Activated CD4-positive, alpha-beta T cell treated with anti-CD3 and anti-CD28 coated beads, Interleukin-2, Interleukin-6, amounts not matched to agents 100 ng/mL and 50 ng/mL, durations not matched to agents 16 hours and 8 hours (primary cell): Measurements from ENCODE around the gene RAPGEF1.
"Not testable (repeated sequence)": the region's sequence is repeated elsewhere in the genome, so short reads cannot be mapped to it uniquely, and the experiment has no call there.

Experiments
- DNase-seq: peaks from one replicate; pipeline ENCODE4 v3.0.0-alpha.2; 2020

Gene RAPGEF1

DNA sequence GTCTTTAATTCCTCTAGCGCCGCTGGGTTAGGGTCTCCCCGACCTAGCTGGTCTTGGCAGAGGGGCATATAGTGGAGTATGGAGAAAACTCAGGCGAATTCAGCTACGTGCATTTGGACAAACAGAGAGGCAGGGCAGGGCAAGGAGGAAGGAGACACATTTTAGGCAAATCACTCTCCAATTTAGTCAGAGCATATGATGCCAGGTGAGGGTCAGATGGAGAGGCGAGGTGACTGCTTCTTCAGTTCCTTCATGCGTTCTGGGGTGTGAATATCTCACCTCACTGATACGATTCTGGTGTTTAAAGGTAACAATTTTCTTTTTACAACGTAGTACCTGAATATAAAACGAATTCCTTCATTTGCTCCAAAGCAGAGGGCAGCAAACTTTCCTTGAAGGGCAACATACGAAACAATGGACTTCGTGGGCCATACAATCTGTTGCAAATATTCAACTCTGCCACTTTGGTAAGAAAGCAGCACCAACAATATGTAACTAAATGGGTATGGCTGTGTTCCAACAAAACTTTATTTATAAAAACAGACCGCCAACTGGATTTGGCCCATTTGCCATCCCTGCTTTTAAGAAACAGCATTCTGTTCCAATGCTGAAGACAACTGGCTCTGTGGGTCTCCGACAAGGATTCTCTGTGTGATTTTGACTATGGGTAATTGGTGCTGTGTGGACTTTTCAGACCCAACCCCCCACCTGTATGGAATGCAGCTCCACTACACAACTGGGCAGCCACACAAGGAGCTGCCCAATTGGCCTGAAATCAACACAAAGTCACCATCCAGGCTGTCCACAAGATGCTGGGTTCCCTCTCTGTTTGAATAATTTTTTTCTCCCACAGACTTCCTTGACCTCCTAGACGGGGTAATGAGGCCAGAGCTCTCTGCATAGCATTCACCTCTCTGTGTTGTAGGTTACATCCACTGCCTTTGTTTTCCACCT, 53.8 kb downstream of the RAPGEF1 start:
- DNase-seq: no peak

DNA sequence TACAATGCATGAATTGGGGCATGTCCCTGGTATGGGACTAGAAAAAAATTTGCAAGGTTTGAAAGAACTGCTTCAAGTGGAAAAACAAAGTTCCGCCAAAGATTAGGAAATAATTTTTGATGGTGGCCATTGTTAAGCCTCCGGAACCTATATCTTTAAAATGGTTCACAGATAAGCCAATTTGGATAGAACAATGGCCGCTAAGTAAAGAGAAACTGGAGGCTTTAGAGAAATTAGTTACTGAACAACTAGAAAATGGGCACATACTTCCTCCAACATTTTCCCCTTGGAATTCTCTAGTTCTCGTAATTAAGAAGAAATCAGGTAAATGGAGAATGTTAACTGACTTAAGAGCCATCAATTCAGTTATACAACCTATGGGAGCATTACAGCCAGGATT, 56.8 kb downstream of the RAPGEF1 start:
- DNase-seq: not testable (repeated sequence)

DNA sequence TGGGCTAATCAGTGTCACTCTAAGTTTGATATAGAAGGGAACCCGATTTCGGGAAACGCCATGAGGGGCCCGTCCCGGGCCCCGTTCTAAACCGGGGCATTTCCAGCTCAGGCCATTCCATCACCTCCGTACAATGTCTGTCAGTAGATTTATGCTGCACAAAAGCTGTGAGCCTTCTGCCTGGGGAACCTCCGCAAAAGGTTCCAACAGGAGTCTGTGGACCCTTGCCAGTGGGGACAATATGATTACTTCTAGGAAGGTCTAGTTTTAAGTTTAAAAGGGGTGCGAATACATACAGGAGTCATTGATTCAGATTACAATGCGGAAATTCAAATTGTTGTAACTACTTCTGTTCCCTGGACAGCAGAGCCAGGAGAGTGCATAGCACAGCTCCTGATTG, 57.6 kb downstream of the RAPGEF1 start:
- DNase-seq: no peak

GRCh38 chr9:131681826-131682225, 58.0 kb downstream of the RAPGEF1 start:
- DNase-seq: not testable (repeated sequence)

DNA sequence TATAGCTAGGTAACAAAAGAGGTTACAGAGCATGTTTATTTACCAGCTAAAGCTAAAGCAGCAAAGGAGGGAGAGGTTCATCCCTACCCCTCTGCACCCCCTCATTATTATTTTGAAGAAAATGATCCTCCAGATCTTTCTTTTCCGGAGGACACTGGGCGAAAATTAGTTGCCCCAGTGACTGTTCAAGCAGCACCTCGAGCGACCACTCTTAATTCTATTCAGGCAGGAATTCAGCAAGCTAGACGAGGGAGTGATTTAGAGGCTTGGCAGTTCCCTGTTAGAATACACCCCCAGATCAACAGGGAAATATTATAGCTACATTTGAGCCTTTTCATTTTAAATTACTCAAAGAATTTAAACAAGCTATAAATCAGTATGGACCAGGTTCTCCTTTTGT, 58.8 kb downstream of the RAPGEF1 start:
- DNase-seq: not testable (repeated sequence)

DNA sequence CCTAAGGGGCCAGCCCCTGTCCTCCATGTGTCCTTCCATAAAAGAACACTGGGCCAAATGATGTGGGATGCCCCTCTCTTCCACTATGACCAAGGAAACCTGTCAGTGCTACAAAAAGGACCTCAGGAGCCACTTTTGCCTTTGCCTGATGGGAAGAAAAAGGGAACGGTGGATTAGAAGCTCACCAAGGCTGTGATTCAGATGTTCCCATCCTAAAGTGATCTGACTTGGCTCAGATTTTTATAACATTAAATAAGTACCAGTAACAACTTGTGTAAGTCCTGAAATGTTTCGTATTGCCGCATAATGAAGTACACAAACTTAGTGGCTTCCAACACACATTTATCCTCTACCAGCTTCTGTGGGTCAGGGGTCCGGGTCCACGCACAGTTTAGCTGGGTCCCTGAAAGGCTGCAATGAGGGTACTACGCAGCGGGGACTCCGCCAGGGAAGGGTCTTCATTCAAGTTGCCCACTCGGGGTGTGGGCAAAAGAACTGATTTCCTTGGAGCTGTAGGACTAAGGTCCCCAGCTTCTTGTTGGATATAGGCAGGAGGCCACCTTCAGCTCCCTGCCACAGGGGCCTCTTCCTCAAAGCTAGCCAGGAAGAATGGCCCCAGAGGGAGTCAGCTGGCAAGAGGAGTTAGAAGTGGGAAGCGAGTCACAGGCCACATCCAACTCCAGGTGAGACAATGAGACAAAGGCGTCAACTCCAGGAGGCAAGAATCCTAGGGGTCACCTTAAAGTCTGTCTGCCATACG, 60.4 kb downstream of the RAPGEF1 start:
- no peak for DNase-seq

- DNase-seq: peak; percentile 92
Measured at GRCh38 chr9:131678499-131679111, 61.3 kb downstream of the RAPGEF1 start.

- peak; percentile 43 for DNase-seq
Measured at GRCh38 chr9:131677444-131678180, 62.3 kb downstream of the RAPGEF1 start.

GRCh38 chr9:131677049-131677443, 62.8 kb downstream of the RAPGEF1 start:
- no peak for DNase-seq

DNA sequence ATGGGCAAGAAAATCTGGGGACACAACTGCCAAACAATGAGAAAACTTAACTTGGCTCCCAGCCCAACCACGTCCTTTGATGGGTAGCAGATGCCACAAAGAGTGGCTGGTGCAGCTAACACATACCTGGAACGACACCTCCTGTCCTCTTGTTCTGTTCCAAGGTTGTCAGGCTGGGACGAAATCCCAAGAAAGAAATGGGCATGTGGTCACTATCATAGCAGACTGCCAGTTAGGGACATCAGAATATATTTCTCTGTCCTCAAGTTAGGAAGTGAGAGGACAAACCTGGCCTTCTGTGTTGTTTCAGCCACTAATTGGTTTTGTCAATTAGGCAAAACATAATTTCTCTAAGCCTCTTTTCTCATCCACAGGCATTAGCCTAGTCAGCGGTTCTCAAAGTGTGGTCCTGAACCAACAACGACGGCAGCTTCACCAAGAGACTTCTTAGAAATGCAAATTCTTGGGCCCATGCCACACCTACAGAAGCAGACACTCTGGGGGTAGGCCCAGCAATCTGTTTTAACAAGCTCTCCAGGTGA, 63.4 kb downstream of the RAPGEF1 start:
- DNase-seq: peak; percentile 58

DNA sequence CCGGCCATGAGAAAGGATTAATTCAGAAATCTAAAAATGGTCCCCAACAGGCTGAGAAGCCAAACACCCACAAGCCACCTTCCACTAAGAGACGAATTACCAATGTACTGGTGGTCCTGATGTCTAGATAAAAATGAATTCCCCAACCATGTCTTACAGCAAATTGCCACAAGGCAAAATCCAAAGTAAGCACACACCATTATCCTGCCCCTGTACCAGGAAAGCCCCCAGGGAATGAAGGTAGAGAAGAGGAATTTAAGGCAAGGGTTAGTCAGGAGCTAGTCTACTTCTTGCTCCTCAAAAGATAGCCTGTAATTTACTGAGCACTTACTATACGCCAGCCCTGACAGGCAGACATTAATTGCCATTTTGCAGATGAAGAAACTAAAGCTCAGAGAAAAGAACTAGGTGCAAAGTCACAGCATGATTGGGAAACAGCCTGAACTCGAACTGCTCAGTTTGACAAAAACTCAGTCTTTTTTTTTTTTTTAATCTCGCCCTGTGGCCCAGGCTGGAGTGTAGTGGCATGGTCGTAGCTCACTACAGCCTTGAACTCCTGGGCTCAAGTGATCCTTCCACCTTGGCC, 64.3 kb downstream of the RAPGEF1 start:
- no peak for DNase-seq

DNA sequence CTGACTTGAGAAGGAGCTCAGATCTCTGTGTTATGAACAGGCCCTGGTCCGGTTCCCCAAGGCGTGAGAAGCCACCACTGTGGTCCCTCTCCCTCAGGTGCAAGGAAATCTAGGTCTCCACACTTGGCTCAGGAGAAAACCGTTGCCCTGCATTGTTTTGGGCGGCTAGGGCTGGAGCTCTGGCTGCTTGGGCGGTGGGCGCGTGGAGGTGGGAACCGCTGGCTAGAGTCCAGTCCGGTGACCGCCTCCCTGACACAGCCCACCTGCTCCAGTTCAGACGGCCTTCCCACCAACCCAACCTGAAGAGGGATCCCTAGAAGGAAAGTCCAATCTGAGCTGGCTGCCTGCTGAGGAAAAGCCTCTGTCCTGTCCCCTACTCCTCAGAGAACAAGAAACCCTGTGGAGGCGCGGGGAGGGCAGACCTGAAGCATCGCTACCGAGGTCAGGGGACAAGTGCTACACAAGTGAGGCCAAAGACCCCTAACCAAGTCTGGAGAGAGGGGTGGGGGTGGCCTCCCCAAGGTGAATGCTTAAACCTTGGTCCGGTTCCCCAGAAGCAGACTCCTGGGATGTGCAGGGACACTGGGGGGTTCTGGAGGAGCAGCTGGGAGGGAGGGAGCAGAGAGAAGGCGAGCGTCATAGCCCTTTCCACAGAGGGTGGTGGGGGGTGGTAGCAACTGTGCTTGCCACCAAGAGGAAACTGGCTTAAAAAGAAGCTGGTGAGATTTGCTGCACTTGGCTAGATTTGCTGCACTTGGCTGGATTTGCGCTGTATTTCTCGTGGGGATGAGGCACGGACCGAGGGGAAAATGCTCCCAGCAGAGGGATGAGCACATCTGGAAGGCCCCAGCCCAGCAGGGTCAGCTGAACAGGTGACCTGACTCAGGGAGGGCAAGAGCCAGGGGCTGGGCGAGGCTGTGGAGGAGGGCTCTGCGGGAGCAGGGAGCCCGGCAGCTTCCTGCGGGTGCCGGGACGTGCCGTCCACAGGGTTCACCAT, 65.2 kb downstream of the RAPGEF1 start:
- no peak for DNase-seq

DNA sequence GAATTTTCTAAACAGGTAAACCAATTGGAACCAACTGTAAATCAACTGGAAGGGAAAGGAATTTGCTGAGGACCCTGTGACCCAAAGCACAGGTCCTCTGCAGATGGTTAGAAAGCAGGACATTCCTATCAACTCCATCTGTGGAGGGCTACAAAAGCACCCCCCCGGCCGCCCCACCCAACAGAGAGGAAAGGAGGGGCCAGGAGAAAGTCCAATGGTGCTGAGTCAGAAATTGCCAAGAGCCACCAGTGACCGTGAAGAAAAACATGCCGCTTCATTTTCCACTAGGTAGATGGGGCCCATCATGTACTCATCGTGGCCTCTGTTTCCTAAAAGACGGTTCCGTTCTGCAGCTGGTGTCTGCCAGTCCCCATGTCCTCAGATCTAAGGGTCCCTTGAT, 66.3 kb downstream of the RAPGEF1 start:
- no peak for DNase-seq

- no peak for DNase-seq
Measured at GRCh38 chr9:131673068-131673467, 66.8 kb downstream of the RAPGEF1 start.

DNA sequence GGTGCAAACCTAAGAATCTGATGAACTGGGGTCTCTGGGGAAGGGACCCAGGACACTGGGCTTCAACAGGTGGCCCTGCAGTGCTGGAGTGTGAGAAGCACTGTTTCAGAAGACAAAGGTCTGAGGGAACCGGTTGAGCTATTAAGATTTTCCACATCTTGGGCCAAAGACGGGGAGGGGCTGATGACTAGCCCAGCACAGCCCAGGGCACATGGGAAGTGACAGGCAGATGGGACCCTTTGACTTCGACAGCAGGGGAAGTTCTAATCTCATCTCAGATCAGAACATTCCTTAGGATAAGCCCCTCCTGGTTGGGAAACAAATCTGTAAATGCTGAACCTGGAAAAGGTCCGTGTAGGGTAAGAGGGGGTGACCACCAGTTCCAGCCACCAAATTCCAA, 67.4 kb downstream of the RAPGEF1 start:
- DNase-seq: no peak

DNA sequence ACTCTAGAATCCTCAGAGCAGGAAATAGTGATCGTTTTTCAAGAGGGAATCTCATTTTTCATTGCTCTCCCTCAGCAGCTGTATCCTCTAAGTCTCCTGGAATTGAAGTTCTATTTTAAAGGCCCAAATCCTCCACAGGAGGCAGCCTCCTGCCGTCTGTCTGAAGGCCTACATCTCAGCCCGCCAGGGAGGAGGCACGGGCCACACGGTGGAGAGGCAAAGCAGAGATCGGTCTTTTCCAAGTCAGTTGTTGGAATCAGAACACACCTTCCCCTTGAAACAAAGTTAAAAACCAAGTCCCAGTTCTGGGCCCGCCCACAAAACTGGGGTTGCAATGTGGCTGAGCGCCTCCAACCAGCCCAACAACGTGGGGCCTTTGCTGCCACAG, 68.7 kb downstream of the RAPGEF1 start:
- no peak for DNase-seq

- DNase-seq: no peak
Measured at GRCh38 chr9:131670247-131671132, 69.4 kb downstream of the RAPGEF1 start.

- DNase-seq: peak; percentile 35
Measured at GRCh38 chr9:131669269-131670157, 70.4 kb downstream of the RAPGEF1 start.
